ENCODE measurements around the gene FRMPD4. TPM values are rescaled to one million over a fixed set of nuclear protein-coding genes. Genes with fewer than 3 reads are reported as not detected.
"Not testable (repeated sequence)": the region's sequence is repeated elsewhere in the genome, so short reads cannot be mapped to it uniquely, and the experiment has no call there.

The FRMPD4 gene
- total RNA-seq, 2 donors from 2014 or later = 0.10 to 0.19 TPM

GRCh38 chrX:12467321-12467720, 329.0 kb downstream of the FRMPD4 start:
- intact Hi-C loops (cut with DNase I) = no loop called here
- no peak for DNase-seq (ENCODE audit: low spot score)

- no peak for DNase-seq (ENCODE audit: low spot score)
- intact Hi-C loops (cut with DNase I) = no loop called here
Measured at GRCh38 chrX:12469296-12469695, 331.0 kb downstream of the FRMPD4 start.

- intact Hi-C loops (cut with DNase I) = no loop called here
- no peak for DNase-seq (ENCODE audit: low spot score)
Measured at GRCh38 chrX:12471061-12471460, 332.8 kb downstream of the FRMPD4 start.

- no peak for DNase-seq (ENCODE audit: low spot score)
- intact Hi-C loops (cut with DNase I) = no loop called here
Measured at GRCh38 chrX:12480956-12481355, 342.7 kb downstream of the FRMPD4 start.

GRCh38 chrX:12488220-12488619, 349.9 kb downstream of the FRMPD4 start:
- intact Hi-C loops (cut with DNase I) = no loop called here
- no peak for DNase-seq (ENCODE audit: low spot score)

- no peak for DNase-seq (ENCODE audit: low spot score)
- intact Hi-C loops (cut with DNase I) = no loop called here
Measured at GRCh38 chrX:12488771-12489170, 350.5 kb downstream of the FRMPD4 start.

- intact Hi-C loops (cut with DNase I) = no loop called here
- DNase-seq (ENCODE audit: low spot score) = no peak
Measured at GRCh38 chrX:12489341-12489740, 351.1 kb downstream of the FRMPD4 start.

- no peak for DNase-seq (ENCODE audit: low spot score)
- intact Hi-C loops (cut with DNase I) = no loop called here
Measured at GRCh38 chrX:12494400-12495138, 356.3 kb downstream of the FRMPD4 start.

- DNase-seq (ENCODE audit: low spot score) = no peak
- intact Hi-C loops (cut with DNase I) = no loop called here
Measured at GRCh38 chrX:12496343-12496742, 358.1 kb downstream of the FRMPD4 start.

- no peak for DNase-seq (ENCODE audit: low spot score)
- intact Hi-C loops (cut with DNase I) = no loop called here
Measured at GRCh38 chrX:12497832-12498591, 359.7 kb downstream of the FRMPD4 start.

GRCh38 chrX:12505127-12505526, 366.9 kb downstream of the FRMPD4 start:
- DNase-seq (ENCODE audit: low spot score) = no peak
- intact Hi-C loops (cut with DNase I) = loop anchor here in 1 of 2 donors (10.0 kb wide), 1 partner anchor 1000 kb away; no protein-coding TSS in a partner anchor

GRCh38 chrX:12515384-12515783, 377.1 kb downstream of the FRMPD4 start:
- DNase-seq (ENCODE audit: low spot score); intact Hi-C loops (cut with DNase I): not testable (repeated sequence)

- no peak for DNase-seq (ENCODE audit: low spot score)
- intact Hi-C loops (cut with DNase I) = no loop called here
Measured at GRCh38 chrX:12526306-12526705, 388.0 kb downstream of the FRMPD4 start.

- DNase-seq (ENCODE audit: low spot score); intact Hi-C loops (cut with DNase I): not testable (repeated sequence)
Measured at GRCh38 chrX:12538096-12538495, 399.8 kb downstream of the FRMPD4 start.

- intact Hi-C loops (cut with DNase I) = not testable (repeated sequence)
Measured at GRCh38 chrX:12542251-12542650, 404.0 kb downstream of the FRMPD4 start.

GRCh38 chrX:12548341-12548740, 410.1 kb downstream of the FRMPD4 start:
- intact Hi-C loops (cut with DNase I) = no loop called here
- DNase-seq (ENCODE audit: low spot score) = no peak

More at GRCh38 chrX:12542251-12542650, 404.0 kb downstream of the FRMPD4 start:
- DNase-seq (ENCODE audit: low spot score) = not testable (repeated sequence)

- DNase-seq (ENCODE audit: low spot score) = no peak
- intact Hi-C loops (cut with DNase I) = no loop called here
Measured at GRCh38 chrX:12548746-12549145, 410.5 kb downstream of the FRMPD4 start.

- DNase-seq (ENCODE audit: low spot score) = no peak
- intact Hi-C loops (cut with DNase I) = no loop called here
Measured at GRCh38 chrX:12554206-12554605, 415.9 kb downstream of the FRMPD4 start.

GRCh38 chrX:12563121-12563520, 424.8 kb downstream of the FRMPD4 start:
- DNase-seq (ENCODE audit: low spot score) = no peak
- intact Hi-C loops (cut with DNase I) = no loop called here

- intact Hi-C loops (cut with DNase I) = no loop called here
- DNase-seq (ENCODE audit: low spot score) = no peak
Measured at GRCh38 chrX:12564221-12564620, 425.9 kb downstream of the FRMPD4 start.

GRCh38 chrX:12567857-12568256, 429.6 kb downstream of the FRMPD4 start:
- intact Hi-C loops (cut with DNase I) = no loop called here
- DNase-seq (ENCODE audit: low spot score) = no peak
